Measurements from ENCODE around the gene BROX.
"Not testable (repeated sequence)": the region's sequence is repeated elsewhere in the genome, so short reads cannot be mapped to it uniquely, and the experiment has no call there.

BROX gene

GRCh38 chr1:222712253-222713090 is at the start of gene BROX, which contains the start of gene AIDA:
BROX (plus strand) TSS chr1:222712564; CDS start chr1:222715700, 3,136 bp downstream.
AIDA (minus strand) TSS chr1:222712491; CDS start chr1:222712317, 174 bp downstream.
- no peak for TF ChIP-seq CTCF (IDR thresholded peaks at IDR 0.05; ENCODE audit: low read depth, low read length)
- peak; percentile 50 for DNase-seq (ENCODE audit: extremely low read depth, low read depth)

GRCh38 chr1:222663431-222663934 is 48.9 kb upstream of the BROX start:
- DNase-seq (ENCODE audit: extremely low read depth, low read depth) = no peak
- no peak for TF ChIP-seq CTCF (IDR thresholded peaks at IDR 0.05; ENCODE audit: low read depth, low read length)

GRCh38 chr1:222665964-222666363 is 46.4 kb upstream of the BROX start:
- DNase-seq (ENCODE audit: extremely low read depth, low read depth) = no peak
- TF ChIP-seq CTCF (IDR thresholded peaks at IDR 0.05; ENCODE audit: low read depth, low read length) = no peak

GRCh38 chr1:222668184-222668583 is 44.2 kb upstream of the BROX start:
- not testable (repeated sequence) for DNase-seq (ENCODE audit: extremely low read depth, low read depth)

GRCh38 chr1:222669107-222669506 is 43.3 kb upstream of the BROX start:
- DNase-seq (ENCODE audit: extremely low read depth, low read depth) = not testable (repeated sequence)

- DNase-seq (ENCODE audit: extremely low read depth, low read depth) = no peak
- no peak for TF ChIP-seq CTCF (IDR thresholded peaks at IDR 0.05; ENCODE audit: low read depth, low read length)
Measured at GRCh38 chr1:222670110-222670509, 42.3 kb upstream of the BROX start.

GRCh38 chr1:222680080-222680479 is 32.3 kb upstream of the BROX start:
- no peak for DNase-seq (ENCODE audit: extremely low read depth, low read depth)
- TF ChIP-seq CTCF (IDR thresholded peaks at IDR 0.05; ENCODE audit: low read depth, low read length) = no peak

GRCh38 chr1:222691016-222691415 is 21.3 kb upstream of the BROX start:
- no peak for TF ChIP-seq CTCF (IDR thresholded peaks at IDR 0.05; ENCODE audit: low read depth, low read length)
- DNase-seq (ENCODE audit: extremely low read depth, low read depth) = no peak
